Stomach smooth muscle (tissue), 2 donors: Measurements from ENCODE around the gene RMC1.

Experiments used
- H3K27ac ChIP-seq: one replicate; pipeline ENCODE4 v1.7.0; 2013; ENCODE audit warnings: mild to moderate bottlenecking, low read length, inconsistent platforms
- H3K27me3 ChIP-seq, 2 donors: one replicate each; pipeline ENCODE4 v1.7.0; 2013; ENCODE audit warnings: low read length in 2 of 2; ENCODE audit not compliant: insufficient read depth in 2 of 2, control insufficient read depth in 1 of 2
- H3K36me3 ChIP-seq, 2 donors: one replicate each; pipeline ENCODE4 v1.7.0; 2013; ENCODE audit warnings: low read length in 2 of 2; ENCODE audit not compliant: control insufficient read depth in 2 of 2, insufficient read depth in 2 of 2
- H3K4me1 ChIP-seq: one replicate; pipeline ENCODE4 v1.7.0; 2013; ENCODE audit warnings: low read length; ENCODE audit not compliant: control insufficient read depth, insufficient read depth
- H3K4me3 ChIP-seq, 2 donors: one replicate each; pipeline ENCODE4 v1.7.0; 2013; ENCODE audit warnings: low read length in 2 of 2
- H3K9ac ChIP-seq, 2 donors: one replicate each; pipeline ENCODE4 v1.7.0; 2013; ENCODE audit warnings: low read length in 2 of 2, mild to moderate bottlenecking in 1 of 2
- H3K9me3 ChIP-seq, 2 donors: one replicate each; pipeline ENCODE4 v1.7.0; 2013; ENCODE audit warnings: low read length in 2 of 2; ENCODE audit not compliant: control insufficient read depth in 2 of 2
- donor health status: healthy.
- donor health status: Pancreatic carcinoma.

Gene RMC1

DNA sequence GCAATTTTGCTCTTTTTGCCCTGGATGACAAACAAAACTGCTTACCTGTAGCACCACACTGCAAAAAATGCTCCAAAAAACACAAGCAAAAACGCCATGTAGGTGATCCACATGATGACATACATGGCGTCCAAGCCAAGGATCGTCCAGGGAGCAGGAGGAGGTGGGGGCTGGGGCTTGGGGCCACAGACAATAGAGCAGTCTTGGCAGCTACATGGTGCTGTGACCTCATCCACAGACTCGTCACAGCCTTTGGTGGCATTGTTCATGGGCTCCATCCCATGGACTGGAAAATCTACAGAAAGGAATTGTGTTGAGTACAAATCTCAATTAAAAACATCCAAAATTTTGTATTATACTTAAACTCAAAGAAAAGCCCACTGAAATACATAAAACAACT lies 56.9 kb downstream of the RMC1 start:
- H3K4me1 ChIP-seq = no peaks in the 10 kb centered on the region
- no peaks in the 10 kb centered on the region for H3K27me3 ChIP-seq
- H3K27ac ChIP-seq = no peak overlapping the region
- H3K9me3 ChIP-seq = no peaks in the 10 kb centered on the region
- H3K4me3 ChIP-seq = no peak overlapping the region
- peaks cover 42% of the 10 kb centered on the region in 2 donors for H3K36me3 ChIP-seq
- H3K9ac ChIP-seq = no peak overlapping the region

DNA sequence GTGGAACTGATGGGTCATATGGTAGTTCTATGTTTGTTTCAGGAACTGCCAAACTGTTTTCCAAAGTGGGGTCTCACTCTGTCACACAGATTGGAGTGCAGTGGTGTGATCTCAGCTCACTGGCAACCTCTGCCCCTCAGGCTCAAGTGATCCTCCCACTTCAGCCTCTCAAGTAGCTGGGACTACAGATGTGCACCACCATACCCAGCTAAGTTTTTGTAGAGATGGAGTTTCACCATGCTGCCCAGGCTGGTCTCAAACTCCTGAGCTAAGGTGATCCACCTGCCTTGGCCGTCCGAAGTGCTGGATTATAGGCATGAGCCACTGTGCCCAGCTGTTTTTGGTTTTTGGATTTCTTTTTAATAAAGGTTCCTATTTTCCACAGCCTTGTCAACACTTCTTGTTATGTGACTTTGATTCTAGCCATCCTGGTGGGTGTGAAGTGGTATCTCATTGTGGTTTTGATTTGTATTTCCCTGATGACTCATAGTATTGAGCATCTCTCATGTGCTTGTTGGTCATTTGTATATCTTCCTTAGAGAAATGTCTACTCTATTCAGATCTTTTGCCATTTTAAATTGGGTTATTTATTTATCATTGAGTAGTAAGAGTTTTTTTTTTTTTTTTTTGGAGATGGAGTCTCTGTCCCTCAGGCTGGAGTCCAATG lies 60.2 kb downstream of the RMC1 start:
- H3K27ac ChIP-seq = no peak overlapping the region
- no peaks in the 10 kb centered on the region for H3K9me3 ChIP-seq
- no peak overlapping the region for H3K9ac ChIP-seq
- H3K27me3 ChIP-seq = no peaks in the 10 kb centered on the region
- H3K4me3 ChIP-seq = no peak overlapping the region
- peaks cover 30 to 39% of the 10 kb centered on the region in 2 donors for H3K36me3 ChIP-seq
- no peaks in the 10 kb centered on the region for H3K4me1 ChIP-seq

- Histone ChIP-seq H3K9ac (no peak overlapping the region), H3K4me1 (no peaks in the 10 kb centered on the region), H3K9me3 (no peaks in the 10 kb centered on the region), H3K4me3 (no peak overlapping the region), H3K27me3 (no peaks in the 10 kb centered on the region), H3K36me3 (peaks cover 30 to 35% of the 10 kb centered on the region in 2 donors), H3K27ac (no peak overlapping the region)
These were observed 62.7 kb downstream of the RMC1 start for GRCh38 chr18:23565916-23566547.

DNA sequence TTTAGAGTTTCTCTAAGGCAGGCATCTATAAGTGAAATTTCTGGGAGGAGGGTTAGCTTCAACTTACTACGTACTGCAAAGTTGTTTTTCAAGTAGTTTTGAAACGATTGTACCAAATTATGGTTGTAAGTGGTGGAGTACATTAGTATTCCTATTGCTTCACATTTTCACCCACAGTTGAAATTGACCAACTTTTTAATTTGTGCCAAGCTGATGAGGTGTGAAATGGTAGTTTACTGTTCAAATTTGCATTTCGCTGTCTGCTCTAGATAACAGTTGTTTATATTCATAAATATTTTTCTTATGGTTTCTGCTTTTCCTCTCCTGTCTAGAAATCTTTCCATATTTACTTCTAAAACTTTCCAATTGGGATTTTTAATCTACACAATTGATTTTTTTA lies 64.4 kb downstream of the RMC1 start:
- Histone ChIP-seq H3K4me3 (no peak overlapping the region), H3K4me1 (no peaks in the 10 kb centered on the region), H3K27ac (no peak overlapping the region), H3K27me3 (no peaks in the 10 kb centered on the region), H3K9me3 (no peaks in the 10 kb centered on the region), H3K9ac (no peak overlapping the region), H3K36me3 (peaks cover 27 to 28% of the 10 kb centered on the region in 2 donors)

DNA sequence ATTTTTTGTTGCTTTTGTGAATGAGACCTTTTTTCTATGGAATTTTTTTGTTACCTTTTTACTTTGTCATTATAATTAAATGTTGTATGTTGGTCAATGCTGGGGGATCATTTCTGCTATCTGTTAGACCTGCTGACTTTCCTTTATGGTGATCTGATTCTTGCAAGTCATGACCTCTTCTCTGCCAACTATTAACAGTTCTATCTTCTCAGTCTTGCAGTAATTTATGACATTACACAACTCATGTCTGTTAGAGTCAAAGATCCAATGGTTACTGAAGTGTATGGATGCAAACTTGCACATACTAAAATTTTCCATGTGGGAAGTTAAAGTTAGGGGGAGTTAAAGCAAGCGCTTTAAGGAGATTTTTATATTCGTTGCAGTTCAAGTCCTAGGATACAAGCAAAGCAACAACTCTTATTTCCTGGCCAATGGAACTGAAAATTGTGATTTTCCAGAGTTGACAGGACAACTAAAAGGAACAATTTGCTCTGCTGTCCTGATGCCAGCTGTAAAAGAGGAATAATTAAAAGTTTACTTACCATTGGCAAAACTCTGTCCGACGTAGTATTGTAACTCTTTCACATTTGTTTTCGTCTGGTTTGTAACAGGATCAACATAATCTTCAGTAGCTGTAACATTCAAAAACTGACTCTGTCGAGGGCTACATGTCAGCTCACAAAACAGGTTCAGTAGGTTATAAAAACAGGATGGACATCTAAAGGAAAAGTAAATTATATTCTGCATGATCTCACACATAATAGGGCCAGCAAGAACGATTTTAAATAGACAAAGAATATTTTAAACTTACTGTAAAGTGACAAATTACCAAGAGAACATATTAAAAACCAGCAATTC lies 65.2 kb downstream of the RMC1 start:
- H3K36me3 ChIP-seq = peaks cover 24 to 33% of the 10 kb centered on the region in 2 donors
- H3K9ac ChIP-seq = no peak overlapping the region
- no peaks in the 10 kb centered on the region for H3K9me3 ChIP-seq
- no peak overlapping the region for H3K27ac ChIP-seq
- no peak overlapping the region for H3K4me3 ChIP-seq
- H3K4me1 ChIP-seq = no peaks in the 10 kb centered on the region
- no peaks in the 10 kb centered on the region for H3K27me3 ChIP-seq

- no peaks in the 10 kb centered on the region for H3K9me3 ChIP-seq
- no peak overlapping the region for H3K4me3 ChIP-seq
- H3K9ac ChIP-seq = no peak overlapping the region
- peaks cover 22 to 33% of the 10 kb centered on the region in 2 donors for H3K36me3 ChIP-seq
- H3K27me3 ChIP-seq = no peaks in the 10 kb centered on the region
- H3K4me1 ChIP-seq = no peaks in the 10 kb centered on the region
- no peak overlapping the region for H3K27ac ChIP-seq
These were observed 66.2 kb downstream of the RMC1 start for GRCh38 chr18:23569299-23570063.

DNA sequence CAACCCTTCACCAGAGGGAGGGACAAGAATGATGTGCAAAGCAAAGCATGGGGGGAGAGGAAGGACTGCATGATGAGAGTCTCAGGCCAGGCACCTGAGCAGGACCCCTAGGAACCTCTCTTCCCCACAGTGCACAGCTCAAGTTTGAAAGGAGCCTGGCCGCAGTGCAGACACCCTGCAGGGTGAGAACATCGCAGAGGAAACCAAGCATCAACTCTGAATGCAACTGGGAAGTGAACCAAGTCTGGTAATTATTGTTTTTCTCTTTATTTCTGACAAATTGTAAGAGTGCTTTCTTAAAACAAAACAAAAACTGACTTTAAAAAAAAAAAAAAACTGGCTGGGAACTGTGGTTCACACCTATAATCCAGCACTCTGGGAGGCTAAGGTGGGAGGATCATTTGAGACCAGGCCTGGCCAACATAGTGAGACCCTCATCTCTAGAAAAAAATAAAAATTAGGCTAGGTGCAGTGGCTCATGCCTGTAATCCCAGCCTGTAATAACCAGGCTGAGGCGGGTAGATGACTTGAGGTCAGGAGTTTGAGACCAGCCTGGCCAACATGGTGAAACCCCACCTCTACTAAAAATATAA lies 67.7 kb downstream of the RMC1 start:
- Histone ChIP-seq H3K4me3 (no peak overlapping the region), H3K36me3 (peaks cover 23 to 33% of the 10 kb centered on the region in 2 donors), H3K27me3 (no peaks in the 10 kb centered on the region), H3K9ac (no peak overlapping the region), H3K27ac (no peak overlapping the region), H3K4me1 (peaks cover 2% of the 10 kb centered on the region), H3K9me3 (no peaks in the 10 kb centered on the region)

GRCh38 chr18:23572012-23572411 lies 68.7 kb downstream of the RMC1 start:
- no peak overlapping the region for H3K27ac ChIP-seq
- H3K9ac ChIP-seq = no peak overlapping the region

DNA sequence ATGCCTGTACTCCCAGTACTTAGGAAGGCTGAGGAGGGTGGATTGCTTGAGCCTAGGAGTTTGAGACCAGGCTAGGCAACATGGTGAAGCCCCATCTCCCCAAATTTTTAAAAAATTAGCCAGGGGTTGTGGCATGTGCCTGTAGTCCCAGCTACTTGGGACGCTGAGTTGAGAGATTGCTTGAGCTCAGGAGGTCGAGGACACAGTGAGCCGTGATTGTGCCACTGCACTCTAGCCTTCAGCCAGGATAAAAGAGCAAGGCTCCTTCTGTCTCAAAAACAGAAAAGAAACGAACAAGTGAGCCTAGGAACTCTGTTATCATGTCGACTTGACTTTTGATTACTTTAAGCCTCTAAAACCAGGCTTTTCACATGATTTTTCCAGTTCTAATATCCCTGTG lies 69.3 kb downstream of the RMC1 start:
- Histone ChIP-seq H3K36me3 (peaks cover 17 to 26% of the 10 kb centered on the region in 2 donors), H3K4me1 (peaks cover 2% of the 10 kb centered on the region), H3K27me3 (no peaks in the 10 kb centered on the region), H3K9me3 (no peaks in the 10 kb centered on the region), H3K4me3 (no peak overlapping the region), H3K9ac (no peak overlapping the region), H3K27ac (no peak overlapping the region)

More at GRCh38 chr18:23572012-23572411, 68.7 kb downstream of the RMC1 start:
- H3K9me3 ChIP-seq = no peaks in the 10 kb centered on the region
- peaks cover 22 to 30% of the 10 kb centered on the region in 2 donors for H3K36me3 ChIP-seq
- H3K4me3 ChIP-seq = no peak overlapping the region
- peaks cover 2% of the 10 kb centered on the region for H3K4me1 ChIP-seq
- no peaks in the 10 kb centered on the region for H3K27me3 ChIP-seq

GRCh38 chr18:23573020-23573419 lies 69.7 kb downstream of the RMC1 start:
- H3K27me3 ChIP-seq = no peaks in the 10 kb centered on the region
- H3K36me3 ChIP-seq = peaks cover 15 to 24% of the 10 kb centered on the region in 2 donors
- no peaks in the 10 kb centered on the region for H3K9me3 ChIP-seq
- H3K27ac ChIP-seq = no peak overlapping the region
- no peak overlapping the region for H3K4me3 ChIP-seq
- no peak overlapping the region for H3K9ac ChIP-seq
- H3K4me1 ChIP-seq = peaks cover 2% of the 10 kb centered on the region
